Measurements from ENCODE around the gene CD226. TPM values are rescaled to one million over a fixed set of nuclear protein-coding genes. Genes with fewer than 3 reads are reported as not detected.
A peak's percentile ranks its signal among the peaks of the same experiment; 100 is the strongest.

The CD226 gene
- total RNA-seq, 2 donors from 2014 or later, result 0.26 to 0.33 TPM

DNA sequence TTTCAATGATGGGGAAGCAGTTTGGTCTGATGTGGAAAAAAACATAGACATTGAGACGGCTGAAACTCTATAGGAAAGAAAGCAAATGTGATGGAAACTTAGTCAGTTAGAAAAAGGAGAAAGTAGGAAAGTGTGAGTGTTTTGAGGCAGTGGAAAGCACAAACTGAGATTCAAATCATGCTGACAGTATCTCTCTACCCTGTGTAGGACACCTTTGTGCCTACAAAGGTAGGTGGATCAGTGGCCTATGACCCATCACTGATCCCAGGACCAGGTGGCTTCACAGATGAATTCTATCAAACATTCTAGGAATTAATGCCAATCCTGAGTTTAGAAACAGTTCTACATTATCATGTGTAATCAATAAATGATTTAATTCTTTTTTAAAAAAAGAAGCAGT lies 57.1 kb downstream of the CD226 start:
- H3K27me3 ChIP-seq, result no peaks in the 10 kb centered on the region
- intact Hi-C loops (cut with DNase I), result no loop called here
- no peak for ATAC-seq

DNA sequence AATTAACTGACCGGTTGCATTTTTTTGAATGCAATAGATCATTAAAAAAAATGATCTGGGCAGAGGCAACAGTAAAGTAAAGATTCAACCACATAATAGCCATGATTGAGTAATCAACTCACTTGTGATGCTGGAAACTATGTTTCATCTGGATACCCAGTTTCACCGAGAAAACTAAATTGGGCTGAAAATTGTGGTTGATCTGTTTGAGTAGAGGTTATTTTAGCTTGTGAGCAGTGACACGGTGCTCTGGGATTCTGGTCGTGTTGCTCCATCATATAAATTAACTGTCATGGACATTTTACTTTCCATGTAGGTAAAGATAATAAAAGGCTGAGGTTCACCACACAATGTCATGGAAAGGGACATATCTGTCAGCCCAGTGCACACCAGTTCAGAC lies 58.7 kb downstream of the CD226 start:
- DNase-seq (no peak), ATAC-seq (no peak)
- 86 to 87% methylated on average over 4 of the region's 4 CpGs for WGBS, 2 donors
- Histone ChIP-seq H3K27me3 (no peaks in the 10 kb centered on the region), H3K36me3 (replicated peaks in 1 of 2; ENCODE audit: insufficient read depth in 1 of 2, low read depth in 2 of 2) (no peaks in the 10 kb centered on the region), H3K27ac (no peak overlapping the region), H3K4me3 (no peak overlapping the region), H3K4me1 (peaks cover 11% of the 10 kb centered on the region), H3K9me3 (no peaks in the 10 kb centered on the region)
- intact Hi-C loops (cut with DNase I), result no loop called here
- no peak for TF ChIP-seq CTCF (IDR thresholded peaks at IDR 0.05)
- TF ChIP-seq POLR2A (IDR thresholded peaks at IDR 0.05), result no peak

More for the DNA sequence above, 57.1 kb downstream of the CD226 start:
- Histone ChIP-seq H3K4me1 (peaks cover 8% of the 10 kb centered on the region), H3K4me3 (no peak overlapping the region), H3K36me3 (replicated peaks in 1 of 2; ENCODE audit: insufficient read depth in 1 of 2, low read depth in 2 of 2) (no peaks in the 10 kb centered on the region), H3K9me3 (no peaks in the 10 kb centered on the region), H3K27ac (no peak overlapping the region)
- DNase-seq, result no peak
- TF ChIP-seq POLR2A (IDR thresholded peaks at IDR 0.05) (no peak), CTCF (IDR thresholded peaks at IDR 0.05) (no peak)
- WGBS, 2 donors, result 100% methylated on average over 1 of the region's 1 CpG

GRCh38 chr18:69887256-69887655 lies 60.4 kb downstream of the CD226 start:
- TF ChIP-seq POLR2A (IDR thresholded peaks at IDR 0.05) (no peak), CTCF (IDR thresholded peaks at IDR 0.05) (no peak)
- H3K27me3 ChIP-seq, result no peaks in the 10 kb centered on the region
- no peaks in the 10 kb centered on the region for H3K9me3 ChIP-seq
- 86 to 96% methylated on average over 2 of the region's 2 CpGs for WGBS, 2 donors
- intact Hi-C loops (cut with DNase I), result no loop called here
- no peak overlapping the region for H3K27ac ChIP-seq
- no peaks in the 10 kb centered on the region for H3K36me3 ChIP-seq (replicated peaks in 1 of 2; ENCODE audit: insufficient read depth in 1 of 2, low read depth in 2 of 2)
- H3K4me3 ChIP-seq, result no peak overlapping the region
- DNase-seq (no peak), ATAC-seq (no peak)
- peaks cover 11% of the 10 kb centered on the region for H3K4me1 ChIP-seq

DNA sequence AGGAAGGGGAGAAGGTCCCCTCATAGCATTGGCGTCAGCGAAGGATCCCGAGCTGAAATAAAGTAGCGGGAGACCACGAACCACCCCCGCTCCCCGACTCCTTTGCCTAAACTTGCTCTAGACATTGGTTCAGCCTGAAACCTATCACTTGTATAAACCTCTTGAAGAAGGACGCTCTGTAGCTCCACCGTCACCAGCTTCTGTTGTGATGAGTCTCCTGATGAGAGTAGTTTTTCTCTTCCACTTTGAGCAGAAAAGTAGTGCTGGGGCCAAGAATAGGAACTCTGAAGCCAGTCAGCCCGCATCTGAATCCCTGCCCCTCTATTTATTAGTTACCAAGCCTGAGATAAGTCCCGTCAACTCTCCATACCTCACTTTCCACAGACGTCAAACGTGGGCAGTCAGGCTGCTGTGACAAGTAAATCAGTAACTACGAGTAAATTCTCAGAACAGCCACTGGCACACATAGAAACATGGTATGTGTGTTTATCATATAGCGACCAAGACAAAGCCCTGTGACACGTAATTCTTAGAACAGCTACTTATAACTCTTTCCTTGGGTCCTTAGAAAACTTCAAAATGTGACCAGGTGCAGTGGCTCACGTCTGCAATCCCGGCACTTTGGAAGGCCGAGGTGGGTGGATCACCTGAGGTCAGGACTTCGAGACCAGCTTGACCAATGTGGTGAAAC lies 61.7 kb downstream of the CD226 start:
- no peaks in the 10 kb centered on the region for H3K27me3 ChIP-seq
- peak; percentile 60 for ATAC-seq
- H3K4me1 ChIP-seq, result peaks cover 11% of the 10 kb centered on the region
- H3K9me3 ChIP-seq, result no peaks in the 10 kb centered on the region
- no peaks in the 10 kb centered on the region for H3K36me3 ChIP-seq (replicated peaks in 1 of 2; ENCODE audit: insufficient read depth in 1 of 2, low read depth in 2 of 2)
- H3K27ac ChIP-seq, result no peak overlapping the region
- TF ChIP-seq POLR2A (IDR thresholded peaks at IDR 0.05) (no peak), CTCF (IDR thresholded peaks at IDR 0.05) (no peak)
- DNase-seq, result peak in 2 of 4 donors; percentile 16 to 20
- 51 to 56% methylated on average over 20 of the region's 20 CpGs for WGBS, 2 donors
- no peak overlapping the region for H3K4me3 ChIP-seq
- intact Hi-C loops (cut with DNase I), result no loop called here

DNA sequence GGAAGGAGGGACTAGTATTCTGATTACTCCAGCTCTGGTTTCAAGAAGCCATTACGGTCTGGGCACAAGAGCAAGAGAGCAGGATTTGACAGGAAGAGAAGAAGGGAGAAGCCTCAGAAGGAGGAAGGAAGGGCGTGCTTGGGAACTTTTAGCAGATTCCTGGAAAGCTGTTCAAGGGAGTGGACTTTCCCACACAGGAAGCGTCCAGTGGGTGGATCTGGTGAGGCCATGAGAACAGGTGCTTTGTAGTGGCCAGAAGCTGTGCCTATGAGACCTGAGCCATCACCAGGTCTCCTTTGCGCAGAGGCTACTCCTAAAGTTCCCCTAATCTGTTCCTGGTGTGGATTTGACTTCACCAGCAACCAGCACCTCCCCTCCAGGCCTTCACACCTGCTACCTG lies 62.3 kb downstream of the CD226 start:
- 72 to 76% methylated on average over 4 of the region's 4 CpGs for WGBS, 2 donors
- ATAC-seq (no peak), DNase-seq (no peak)
- intact Hi-C loops (cut with DNase I), result no loop called here
- no peaks in the 10 kb centered on the region for H3K27me3 ChIP-seq
- H3K36me3 ChIP-seq (replicated peaks in 1 of 2; ENCODE audit: insufficient read depth in 1 of 2, low read depth in 2 of 2), result no peaks in the 10 kb centered on the region
- TF ChIP-seq CTCF (IDR thresholded peaks at IDR 0.05) (no peak), POLR2A (IDR thresholded peaks at IDR 0.05) (no peak)
- H3K27ac ChIP-seq, result no peak overlapping the region
- no peaks in the 10 kb centered on the region for H3K9me3 ChIP-seq
- no peak overlapping the region for H3K4me3 ChIP-seq
- H3K4me1 ChIP-seq, result peaks cover 11% of the 10 kb centered on the region
